CD14-positive monocyte (primary cell): ENCODE data around the gene ADAMTS18. TPM values are rescaled to one million over a fixed set of nuclear protein-coding genes. Genes with fewer than 3 reads are reported as not detected.

ENCODE experiments used
- DNase-seq, 3 donors: peaks; one replicate each; pipeline ENCODE4 v3.0.0-alpha.2; 2011 to 2022
- H2AFZ ChIP-seq: 2 replicates; pipeline ENCODE4 v1.6.0; 2012; ENCODE audit warnings: mild to moderate bottlenecking, low read depth, low read length, inconsistent platforms; ENCODE audit not compliant: insufficient read depth, poor library complexity, severe bottlenecking
- H3K27ac ChIP-seq, 2 donors: 1 replicate in 1 of 2; 2 replicates in 1 of 2; pipeline ENCODE4 v1.5.1; 2012 to 2013; ENCODE audit warnings: low read length in 2 of 2, control low read depth in 1 of 2, inconsistent platforms in 1 of 2, low read depth in 1 of 2, mild to moderate bottlenecking in 1 of 2
- H3K27me3 ChIP-seq, 2 donors: one replicate each; pipeline versions ENCODE4 v1.6.0 to v1.6.1; 2011 to 2013; ENCODE audit warnings: low read length in 2 of 2; ENCODE audit not compliant: control insufficient read depth in 2 of 2, insufficient read depth in 2 of 2
- H3K36me3 ChIP-seq, 2 donors: replicated peaks in 1 of 2; 1 replicate in 1 of 2; 2 replicates in 1 of 2; pipeline versions ENCODE4 v1.5.1 to v1.6.1; 2012 to 2013; ENCODE audit warnings: low read length in 2 of 2, control low read depth in 1 of 2, inconsistent platforms in 1 of 2, mild to moderate bottlenecking in 1 of 2; ENCODE audit not compliant: insufficient read depth in 2 of 2, control insufficient read depth in 1 of 2
- H3K4me1 ChIP-seq, 2 donors: 1 replicate in 1 of 2; 2 replicates in 1 of 2; pipeline versions ENCODE4 v1.5.1 to v1.6.1; 2012 to 2013; ENCODE audit warnings: low read length in 2 of 2, control low read depth in 1 of 2, inconsistent platforms in 1 of 2, mild to moderate bottlenecking in 1 of 2, moderate library complexity in 1 of 2; ENCODE audit not compliant: insufficient read depth in 2 of 2, control insufficient read depth in 1 of 2
- H3K4me2 ChIP-seq: replicated peaks from 2 replicates; pipeline ENCODE3; 2012; ENCODE audit warnings: low read length, moderate library complexity, mild to moderate bottlenecking; ENCODE audit not compliant: poor library complexity, severe bottlenecking; ENCODE audit errors: extremely low read depth
- H3K4me3 ChIP-seq, 3 experiments: fragments of 200-600 bp in 1 of 3; sonication (generic) in 1 of 3; replicated peaks in 1 of 3; 1 replicate in 2 of 3; 2 replicates in 1 of 3; pipeline ENCODE4 v1.5.1; 2011 to 2013; ENCODE audit warnings: low read length in 3 of 3, mild to moderate bottlenecking in 3 of 3, control low read depth in 2 of 3, low read depth in 2 of 3, inconsistent platforms in 1 of 3, moderate library complexity in 1 of 3
- H3K79me2 ChIP-seq: 2 replicates; pipeline ENCODE4 v1.6.0; 2012; ENCODE audit warnings: mild to moderate bottlenecking, control low read depth, inconsistent platforms, low read length, moderate library complexity; ENCODE audit not compliant: insufficient read depth
- H3K9ac ChIP-seq: 2 replicates; pipeline ENCODE4 v1.6.0; 2017; ENCODE audit warnings: low read length, mild to moderate bottlenecking; ENCODE audit not compliant: insufficient read depth, poor library complexity, severe bottlenecking
- H3K9me3 ChIP-seq, 2 donors: replicated peaks in 1 of 2; 1 replicate in 1 of 2; 2 replicates in 1 of 2; pipeline versions ENCODE4 v1.5.1 to v1.6.1; 2012 to 2013; ENCODE audit warnings: low read length in 2 of 2, control low read depth in 1 of 2; ENCODE audit not compliant: control insufficient read depth in 1 of 2, insufficient read depth in 1 of 2
- H4K20me1 ChIP-seq: 2 replicates; pipeline ENCODE4 v1.6.0; 2012; ENCODE audit warnings: mild to moderate bottlenecking, low read length, control low read depth, moderate library complexity; ENCODE audit not compliant: insufficient read depth
- H3K27ac Mint-ChIP-seq, 7 donors: one replicate each; pipeline ENCODE4 v1.8.0; 2020; ENCODE audit warnings: mild to moderate bottlenecking in 7 of 7, mixed read lengths in 7 of 7, moderate library complexity in 6 of 7, inconsistent platforms in 2 of 7
- H3K27me3 Mint-ChIP-seq, 3 donors: one replicate each; pipeline ENCODE4 v1.8.0; 2021 to 2022; ENCODE audit warnings: low read depth in 3 of 3, mild to moderate bottlenecking in 3 of 3, mixed read lengths in 3 of 3, moderate library complexity in 3 of 3, inconsistent platforms in 1 of 3
- H3K36me3 Mint-ChIP-seq, 2 donors: one replicate each; pipeline ENCODE4 v1.8.0; 2020; ENCODE audit warnings: mixed read lengths in 2 of 2, inconsistent platforms in 1 of 2, mild to moderate bottlenecking in 1 of 2
- H3K4me1 Mint-ChIP-seq: one replicate; pipeline ENCODE4 v1.8.0; 2020; ENCODE audit warnings: mild to moderate bottlenecking, mixed read lengths
- H3K4me3 Mint-ChIP-seq, 2 donors: one replicate each; pipeline ENCODE4 v1.8.0; 2020; ENCODE audit warnings: mild to moderate bottlenecking in 2 of 2, mixed read lengths in 2 of 2, moderate library complexity in 1 of 2
- H3K9me3 Mint-ChIP-seq, 7 donors: one replicate each; pipeline ENCODE4 v1.8.0; 2020 to 2022; ENCODE audit warnings: mixed read lengths in 7 of 7, mild to moderate bottlenecking in 6 of 7, moderate library complexity in 6 of 7, inconsistent platforms in 2 of 7
- WGBS: methylation state at CpG from one replicate; pipeline ENCODE4 v1.1.5; 2013; ENCODE audit warnings: missing lambda C conversion rate; ENCODE audit not compliant: insufficient coverage; 5-methylcytosine and 5-hydroxymethylcytosine counted together
- intact Hi-C, 2 donors: fragments of 100-400 bp; cut with micrococcal nuclease; formaldehyde crosslinking; loops; one replicate each; pipeline versions ENCODE4 v1.15.0 to v1.15.1; 2023
- polyA plus RNA-seq, 3 donors: library from polyadenylated mRNA; depleted of rRNA in 1 of 3; unstranded in 2 of 3; stranded (reverse) in 1 of 3; fragments of 300-500 nt in 2 of 3; fragments of >200 nt in 1 of 3; fragmentation: Illumina TruSeq in 2 of 3; gene quantifications; 1 replicate in 2 of 3; 2 replicates in 1 of 3; pipeline ENCODE4 v1.2.3, GENCODE V29; 2012 to 2021
- TF ChIP-seq, protein P1 (sequence below): fragments of 200-600 bp; IDR thresholded peaks from one replicate; pipeline ENCODE4 v1.8.0; 2022; ENCODE audit warnings: antibody characterized with exemption, mild to moderate bottlenecking

Gene ADAMTS18
- polyA plus RNA-seq, 3 donors: not detected

DNA sequence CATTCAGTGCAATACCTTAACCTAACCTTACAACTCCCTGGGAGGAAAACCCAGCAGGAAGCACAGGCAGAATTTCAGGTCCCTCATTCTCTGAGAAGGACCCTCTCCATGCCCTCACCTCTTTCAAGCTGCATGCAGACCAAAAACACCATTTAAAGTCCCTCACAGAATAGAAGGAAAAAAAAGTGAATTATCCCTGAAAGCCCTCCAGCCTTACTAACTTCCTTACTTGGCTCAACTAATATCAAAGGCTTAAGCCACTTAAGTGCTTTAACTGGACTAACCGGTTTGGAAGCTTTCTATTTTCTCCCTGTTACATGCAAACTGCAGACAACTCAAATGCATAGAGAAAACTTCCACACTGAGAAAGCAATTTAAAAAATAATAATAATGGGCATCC is 60.5 kb downstream of the ADAMTS18 start:
- peaks cover 0 to 8% (median 3%) of the 10 kb centered on the region in 7 donors for H3K9me3 Mint-ChIP-seq
- H3K4me2 ChIP-seq: no peak overlapping the region
- no peaks in the 10 kb centered on the region for H4K20me1 ChIP-seq
- H3K27ac Mint-ChIP-seq: no peak overlapping the region
- intact Hi-C loops: no loop called here
- H3K4me1 ChIP-seq: no peaks in the 10 kb centered on the region
- H3K9me3 ChIP-seq: no peaks in the 10 kb centered on the region
- no peaks in the 10 kb centered on the region for H3K79me2 ChIP-seq
- H3K36me3 Mint-ChIP-seq: no peaks in the 10 kb centered on the region
- H3K9ac ChIP-seq: no peak overlapping the region
- no peak for DNase-seq
- H2AFZ ChIP-seq: no peak overlapping the region
- no peak overlapping the region for H3K4me3 Mint-ChIP-seq
- no peak overlapping the region for H3K4me3 ChIP-seq
- no peaks in the 10 kb centered on the region for H3K4me1 Mint-ChIP-seq
- TF ChIP-seq, protein P1, sequence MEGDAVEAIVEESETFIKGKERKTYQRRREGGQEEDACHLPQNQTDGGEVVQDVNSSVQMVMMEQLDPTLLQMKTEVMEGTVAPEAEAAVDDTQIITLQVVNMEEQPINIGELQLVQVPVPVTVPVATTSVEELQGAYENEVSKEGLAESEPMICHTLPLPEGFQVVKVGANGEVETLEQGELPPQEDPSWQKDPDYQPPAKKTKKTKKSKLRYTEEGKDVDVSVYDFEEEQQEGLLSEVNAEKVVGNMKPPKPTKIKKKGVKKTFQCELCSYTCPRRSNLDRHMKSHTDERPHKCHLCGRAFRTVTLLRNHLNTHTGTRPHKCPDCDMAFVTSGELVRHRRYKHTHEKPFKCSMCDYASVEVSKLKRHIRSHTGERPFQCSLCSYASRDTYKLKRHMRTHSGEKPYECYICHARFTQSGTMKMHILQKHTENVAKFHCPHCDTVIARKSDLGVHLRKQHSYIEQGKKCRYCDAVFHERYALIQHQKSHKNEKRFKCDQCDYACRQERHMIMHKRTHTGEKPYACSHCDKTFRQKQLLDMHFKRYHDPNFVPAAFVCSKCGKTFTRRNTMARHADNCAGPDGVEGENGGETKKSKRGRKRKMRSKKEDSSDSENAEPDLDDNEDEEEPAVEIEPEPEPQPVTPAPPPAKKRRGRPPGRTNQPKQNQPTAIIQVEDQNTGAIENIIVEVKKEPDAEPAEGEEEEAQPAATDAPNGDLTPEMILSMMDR: no peak
- peaks cover 1 to 5% (median 2%) of the 10 kb centered on the region in 3 donors for H3K27me3 Mint-ChIP-seq
- no peak overlapping the region for H3K27ac ChIP-seq
- no CpG with 5 or more reads among the region's 1 CpG for WGBS
- no peaks in the 10 kb centered on the region for H3K36me3 ChIP-seq
- H3K27me3 ChIP-seq: no peaks in the 10 kb centered on the region

DNA sequence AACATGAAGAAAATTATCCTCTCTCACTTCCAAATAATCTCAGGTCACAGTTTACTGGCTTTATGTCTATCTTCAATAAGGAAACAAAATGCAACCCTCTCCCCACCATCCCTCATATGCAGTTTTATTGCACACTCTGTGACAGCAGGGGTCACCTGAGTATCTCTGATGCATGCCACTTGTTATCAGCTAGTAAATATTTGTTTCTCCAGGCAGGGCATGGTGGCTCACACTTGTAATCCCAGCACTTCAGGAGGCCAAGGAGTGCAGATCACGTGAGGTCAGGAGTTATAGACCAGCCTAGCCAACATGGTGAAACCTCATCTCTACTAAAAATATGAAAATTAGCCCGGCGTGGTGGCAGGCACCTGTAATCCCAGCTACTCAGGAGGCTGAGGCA is 61.1 kb downstream of the ADAMTS18 start:
- Histone ChIP-seq H3K4me2 (no peak overlapping the region), H3K4me1 (no peaks in the 10 kb centered on the region), H3K9ac (no peak overlapping the region), H3K9me3 (no peaks in the 10 kb centered on the region), H2AFZ (no peak overlapping the region), H4K20me1 (no peaks in the 10 kb centered on the region), H3K27ac (no peak overlapping the region), H3K36me3 (no peaks in the 10 kb centered on the region), H3K27me3 (no peaks in the 10 kb centered on the region), H3K4me3 (no peak overlapping the region), H3K79me2 (no peaks in the 10 kb centered on the region)
- DNase-seq: no peak
- 94% methylated on average over 3 of the region's 3 CpGs for WGBS
- Mint-ChIP-seq H3K27me3 (peaks cover 1 to 5% (median 2%) of the 10 kb centered on the region in 3 donors), H3K36me3 (no peaks in the 10 kb centered on the region), H3K27ac (peak overlapping the region in 1 of 7 donors; percentile 45), H3K4me3 (no peak overlapping the region), H3K9me3 (peaks cover 0 to 8% (median 3%) of the 10 kb centered on the region in 7 donors), H3K4me1 (no peaks in the 10 kb centered on the region)
- intact Hi-C loops: no loop called here
- TF ChIP-seq, protein P1: no peak
